A673 (cell line): ENCODE data around the gene ZFP62. TPM values are rescaled to one million over a fixed set of nuclear protein-coding genes. Genes with fewer than 3 reads are reported as not detected.

ENCODE experiments used
- BruUV-seq: library from RNA; stranded (reverse); fragments of 400-500 nt; replicated peaks from 2 replicates; lab custom pipeline; 2021; lab: Mats Ljungman, UMichigan
- CTCF ChIA-PET: fragments of 300-600 bp; sonication (Branson Sonifier 250); formaldehyde crosslinking; loops from one replicate; lab custom pipeline; 2022; ENCODE audit warnings: antibody characterized with exemption; lab: Charles Lee
- POLR2A ChIA-PET: fragments of 300-600 bp; sonication (Branson Sonifier 250); formaldehyde crosslinking; loops from one replicate; lab custom pipeline; 2022; ENCODE audit warnings: antibody characterized with exemption; ENCODE audit not compliant: low non-redundant PET; lab: Charles Lee
- DNase-seq: peaks from one replicate; pipeline ENCODE4 v3.0.0-alpha.2; 2015; ENCODE audit warnings: low spot score
- H3K27ac ChIP-seq: fragments of 200-600 bp; sonication (generic); 2 replicates; pipeline ENCODE4 v1.5.1; 2016; ENCODE audit warnings: mixed run types, low read depth, mild to moderate bottlenecking, mixed read lengths, antibody characterized with exemption, low read length; ENCODE audit not compliant: poor library complexity, severe bottlenecking
- H3K27me3 ChIP-seq: fragments of 200-600 bp; sonication (generic); replicated peaks from 2 replicates; pipeline ENCODE4 v1.6.1; 2017; ENCODE audit warnings: mixed run types, low read depth, mild to moderate bottlenecking, mixed read lengths, antibody characterized with exemption, low read length; ENCODE audit not compliant: insufficient read depth, poor library complexity
- H3K36me3 ChIP-seq: fragments of 200-600 bp; sonication (generic); 2 replicates; pipeline ENCODE4 v1.6.1; 2016; ENCODE audit warnings: mixed run types, mild to moderate bottlenecking, mixed read lengths, antibody characterized with exemption, low read length; ENCODE audit not compliant: insufficient read depth, poor library complexity, severe bottlenecking
- H3K4me1 ChIP-seq: fragments of 200-600 bp; sonication (generic); 2 replicates; pipeline ENCODE4 v1.6.1; 2017; ENCODE audit warnings: mixed run types, mild to moderate bottlenecking, mixed read lengths, antibody characterized with exemption, low read length; ENCODE audit not compliant: insufficient read depth, poor library complexity, severe bottlenecking
- H3K4me3 ChIP-seq: fragments of 200-600 bp; sonication (generic); 2 replicates; pipeline ENCODE4 v1.5.1; 2016; ENCODE audit warnings: low read depth, mixed run types, mild to moderate bottlenecking, mixed read lengths, low read length; ENCODE audit not compliant: poor library complexity, severe bottlenecking
- H3K9me3 ChIP-seq: fragments of 200-600 bp; sonication (generic); 2 replicates; pipeline ENCODE4 v1.6.1; 2016; ENCODE audit warnings: mixed run types, low read depth, mild to moderate bottlenecking, mixed read lengths, antibody characterized with exemption, low read length; ENCODE audit not compliant: poor library complexity, severe bottlenecking
- EZH2 ChIP-seq: fragments of 200-600 bp; sonication (generic); IDR thresholded peaks from 2 replicates; pipeline ENCODE4 v1.6.1; 2017; ENCODE audit warnings: borderline replicate concordance, low read depth, mild to moderate bottlenecking, mixed read lengths, antibody characterized with exemption, low read length; ENCODE audit not compliant: poor library complexity, severe bottlenecking
- intact Hi-C: fragments of 100-400 bp; cut with micrococcal nuclease; formaldehyde crosslinking; loops from one replicate; pipeline ENCODE4 v1.10.0; 2022; ENCODE audit not compliant: unreplicated experiment
- total RNA-seq: library from RNA; stranded (reverse); gene quantifications from 2 replicates; pipeline ENCODE4 v1.2.3, GENCODE V29; 2021
- TF ChIP-seq, protein P1 (sequence below): fragments of 300-800, 200-600 bp; sonication (generic); conservative IDR thresholded peaks from 2 replicates; pipeline ENCODE4 v1.5.1; 2017; ENCODE audit warnings: low read depth, mild to moderate bottlenecking, antibody characterized with exemption, low read length, moderate library complexity, mixed read lengths

ZFP62 gene
- total RNA-seq, 1 experiment from 2014 or later: 28.7 TPM

DNA sequence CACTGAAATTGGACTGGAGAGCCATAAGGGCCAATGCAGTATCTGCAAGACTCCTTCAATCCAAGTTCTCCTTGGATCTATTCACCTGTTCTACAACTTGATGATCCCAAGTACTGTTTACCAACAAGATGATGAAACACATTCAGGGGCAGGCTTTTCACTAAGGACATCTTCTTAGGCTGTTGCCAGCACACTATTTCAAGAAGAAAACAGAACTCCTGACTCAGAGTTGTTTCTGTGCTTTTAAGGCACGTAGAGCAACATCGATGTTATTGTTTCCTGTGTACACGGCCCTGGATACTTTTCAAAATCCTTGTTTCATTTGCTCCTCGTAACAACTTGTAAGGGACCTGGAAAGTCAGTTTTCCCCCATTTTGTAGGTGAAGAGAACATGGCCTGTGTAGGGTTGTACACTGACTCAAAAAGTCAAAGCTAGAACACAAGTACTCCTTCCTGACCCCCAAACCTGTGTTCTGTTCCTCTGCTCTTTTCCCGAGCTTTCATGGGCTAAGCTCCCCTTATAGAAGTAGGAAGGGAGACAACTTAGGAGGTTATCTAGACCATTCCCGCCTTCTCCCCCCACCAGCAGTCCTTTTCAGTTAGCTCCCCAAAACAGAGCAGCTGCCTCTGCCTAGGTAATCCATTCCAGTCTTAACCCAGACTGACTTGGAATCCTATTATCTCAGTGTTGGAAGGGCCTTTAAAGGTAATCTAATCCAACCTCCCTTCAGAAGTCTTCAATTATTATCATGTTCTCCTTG, 53.2 kb downstream of the ZFP62 start:
- peaks cover 18% of the 10 kb centered on the region for H3K4me1 ChIP-seq
- ChIA-PET POLR2A (no interaction called here), CTCF (no interaction called here)
- H3K4me3 ChIP-seq: peak overlapping the region; percentile 59
- no peaks in the 10 kb centered on the region for H3K27me3 ChIP-seq
- intact Hi-C loops: no loop called here
- TF ChIP-seq, protein P1, sequence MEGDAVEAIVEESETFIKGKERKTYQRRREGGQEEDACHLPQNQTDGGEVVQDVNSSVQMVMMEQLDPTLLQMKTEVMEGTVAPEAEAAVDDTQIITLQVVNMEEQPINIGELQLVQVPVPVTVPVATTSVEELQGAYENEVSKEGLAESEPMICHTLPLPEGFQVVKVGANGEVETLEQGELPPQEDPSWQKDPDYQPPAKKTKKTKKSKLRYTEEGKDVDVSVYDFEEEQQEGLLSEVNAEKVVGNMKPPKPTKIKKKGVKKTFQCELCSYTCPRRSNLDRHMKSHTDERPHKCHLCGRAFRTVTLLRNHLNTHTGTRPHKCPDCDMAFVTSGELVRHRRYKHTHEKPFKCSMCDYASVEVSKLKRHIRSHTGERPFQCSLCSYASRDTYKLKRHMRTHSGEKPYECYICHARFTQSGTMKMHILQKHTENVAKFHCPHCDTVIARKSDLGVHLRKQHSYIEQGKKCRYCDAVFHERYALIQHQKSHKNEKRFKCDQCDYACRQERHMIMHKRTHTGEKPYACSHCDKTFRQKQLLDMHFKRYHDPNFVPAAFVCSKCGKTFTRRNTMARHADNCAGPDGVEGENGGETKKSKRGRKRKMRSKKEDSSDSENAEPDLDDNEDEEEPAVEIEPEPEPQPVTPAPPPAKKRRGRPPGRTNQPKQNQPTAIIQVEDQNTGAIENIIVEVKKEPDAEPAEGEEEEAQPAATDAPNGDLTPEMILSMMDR: no peak
- TF ChIP-seq EZH2: no peak
- DNase-seq: no peak
- BruUV-seq: no TSS peak
- no peaks in the 10 kb centered on the region for H3K9me3 ChIP-seq
- H3K27ac ChIP-seq: peak overlapping the region; percentile 59
- no peaks in the 10 kb centered on the region for H3K36me3 ChIP-seq

DNA sequence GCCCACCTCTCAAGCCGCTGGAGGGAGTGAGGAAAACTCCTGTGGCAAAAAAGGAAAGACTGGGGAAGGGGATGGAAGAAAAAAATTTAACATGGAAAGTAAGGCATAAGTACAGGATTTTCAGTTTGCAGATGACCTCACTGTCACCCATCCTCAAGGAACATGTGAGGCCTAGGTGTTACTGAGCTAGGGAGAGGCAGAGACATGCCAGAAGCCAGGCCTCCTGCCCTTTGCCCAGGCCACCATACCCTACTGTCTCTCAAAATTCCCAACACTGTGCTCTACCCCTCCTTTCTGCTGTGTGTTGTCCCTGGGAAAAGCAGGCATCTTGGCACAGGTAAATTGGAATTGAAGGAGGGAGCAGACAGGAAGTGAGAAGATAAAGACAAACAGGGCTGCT, 54.0 kb downstream of the ZFP62 start:
- Histone ChIP-seq H3K36me3 (no peaks in the 10 kb centered on the region), H3K27me3 (no peaks in the 10 kb centered on the region), H3K4me3 (no peak overlapping the region), H3K4me1 (peaks cover 18% of the 10 kb centered on the region), H3K27ac (no peak overlapping the region), H3K9me3 (no peaks in the 10 kb centered on the region)
- no peak for DNase-seq
- intact Hi-C loops: no loop called here
- POLR2A ChIA-PET: no interaction called here
- BruUV-seq: no TSS peak
- TF ChIP-seq EZH2: no peak
- CTCF ChIA-PET: no interaction called here

DNA sequence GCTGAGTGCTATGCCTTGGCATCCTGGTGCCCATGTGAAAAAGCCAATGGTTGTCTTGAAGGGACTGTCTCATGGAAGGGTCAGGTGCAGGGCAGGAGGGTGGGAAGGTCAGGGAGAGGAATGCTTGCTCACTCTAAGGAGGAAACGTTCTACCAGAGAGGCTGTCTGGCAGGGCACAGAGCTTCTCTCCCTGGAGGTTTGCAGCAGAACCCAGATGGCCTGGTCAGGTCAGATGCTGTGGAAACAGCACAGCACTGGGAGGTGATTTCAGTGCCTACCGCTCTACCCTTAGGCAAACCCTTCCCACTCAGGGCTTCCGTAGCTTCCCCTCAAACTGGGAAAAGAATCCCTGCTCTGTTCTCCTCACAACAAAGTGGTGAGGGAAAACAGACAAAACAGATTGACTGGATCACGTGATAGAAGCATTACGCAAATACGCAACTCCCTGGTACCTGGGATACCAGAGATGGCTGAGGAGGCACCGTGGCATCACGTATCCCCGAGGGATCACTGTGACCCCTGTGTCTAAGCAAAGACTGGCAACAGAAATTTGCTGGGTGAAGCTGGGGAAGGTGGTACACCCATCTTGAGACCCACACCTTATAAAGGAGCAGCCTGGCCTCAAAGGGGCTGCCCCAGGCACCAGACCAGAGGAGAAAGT, 54.6 kb downstream of the ZFP62 start:
- Histone ChIP-seq H3K27me3 (no peaks in the 10 kb centered on the region), H3K4me1 (peaks cover 22% of the 10 kb centered on the region), H3K36me3 (no peaks in the 10 kb centered on the region), H3K9me3 (no peaks in the 10 kb centered on the region), H3K27ac (no peak overlapping the region), H3K4me3 (no peak overlapping the region)
- CTCF ChIA-PET: no interaction called here
- POLR2A ChIA-PET: no interaction called here
- DNase-seq: no peak
- TF ChIP-seq EZH2: no peak
- TF ChIP-seq, protein P1: no peak
- intact Hi-C loops: no loop called here
- no TSS peak for BruUV-seq
